Esophagus muscularis mucosa (tissue), 4 donors: ENCODE measurements around the gene CACNA2D3. TPM values are rescaled to one million over a fixed set of nuclear protein-coding genes. Genes with fewer than 3 reads are reported as not detected.

Source experiments
- DNase-seq: peaks from one replicate; pipeline ENCODE4 v3.0.0-alpha.2; 2017; ENCODE audit errors: extremely low spot score
- H3K27ac ChIP-seq, 4 donors: fragments of 200-600 bp; sonication (generic); replicated peaks in 1 of 4; 1 replicate in 3 of 4; 2 replicates in 1 of 4; pipeline ENCODE4 v1.5.1; 2016 to 2019; ENCODE audit warnings: mild to moderate bottlenecking in 1 of 4
- H3K27me3 ChIP-seq, 4 donors: fragments of 200-600 bp; sonication (generic); one replicate each; pipeline versions ENCODE4 v1.5.1 to v1.6.0; 2016 to 2019
- H3K36me3 ChIP-seq, 4 donors: fragments of 200-600 bp; sonication (generic); one replicate each; pipeline ENCODE4 v1.5.1; 2016 to 2019
- H3K4me1 ChIP-seq, 4 donors: fragments of 200-600 bp; sonication (generic); one replicate each; pipeline ENCODE4 v1.5.1; 2016 to 2019
- H3K4me3 ChIP-seq, 4 donors: fragments of 200-600 bp; sonication (generic); 1 replicate in 2 of 4; 2 replicates in 2 of 4; pipeline ENCODE4 v1.5.1; 2016 to 2019; ENCODE audit warnings: mild to moderate bottlenecking in 4 of 4, moderate library complexity in 1 of 4
- H3K9me3 ChIP-seq, 4 donors: fragments of 200-600 bp; sonication (generic); 1 replicate in 3 of 4; 2 replicates in 1 of 4; pipeline ENCODE4 v1.5.1; 2016 to 2019
- EP300 ChIP-seq: sonication (generic); formaldehyde crosslinking; IDR thresholded peaks from one replicate; pipeline ENCODE4 v1.6.1; 2017; ENCODE audit warnings: antibody characterized with exemption
- POLR2A ChIP-seq: fragments of 450-650 bp; IDR thresholded peaks from one replicate; pipeline ENCODE4 v1.6.1; 2017; ENCODE audit warnings: antibody characterized with exemption, moderate library complexity, mild to moderate bottlenecking, low read depth
- POLR2AphosphoS5 ChIP-seq, 2 donors: sonication (generic); formaldehyde crosslinking; IDR thresholded peaks; one replicate each; pipeline ENCODE4 v1.6.1; 2017; ENCODE audit warnings: antibody characterized with exemption in 2 of 2
- WGBS: methylation state at CpG from one replicate; pipeline ENCODE4 v1.1.5; 2018; 5-methylcytosine and 5-hydroxymethylcytosine counted together
- intact Hi-C: fragments of 100-400 bp; cut with DNase I; formaldehyde crosslinking; loops from one replicate; pipeline ENCODE4 v1.15.1; 2023
- total RNA-seq, 4 donors: library from RNA; depleted of rRNA; stranded (reverse); fragments of >200 nt; gene quantifications; one replicate each; pipeline versions ENCODE4 v1.1.0 to v1.2.1, GENCODE V29; 2016
- TF ChIP-seq, protein P1 (sequence below), 3 experiments: fragments of 200-600 bp in 2 of 3; fragments of 450-650 bp in 1 of 3; sonication (generic) in 2 of 3; IDR thresholded peaks; one replicate each; pipeline ENCODE4 v1.5.1; 2017 to 2019; ENCODE audit warnings: antibody characterized with exemption in 3 of 3, mild to moderate bottlenecking in 2 of 3, moderate library complexity in 1 of 3

CACNA2D3 gene
- total RNA-seq, 4 donors from 2014 or later: 2.5 to 6.3 (median 3.9) TPM

DNA sequence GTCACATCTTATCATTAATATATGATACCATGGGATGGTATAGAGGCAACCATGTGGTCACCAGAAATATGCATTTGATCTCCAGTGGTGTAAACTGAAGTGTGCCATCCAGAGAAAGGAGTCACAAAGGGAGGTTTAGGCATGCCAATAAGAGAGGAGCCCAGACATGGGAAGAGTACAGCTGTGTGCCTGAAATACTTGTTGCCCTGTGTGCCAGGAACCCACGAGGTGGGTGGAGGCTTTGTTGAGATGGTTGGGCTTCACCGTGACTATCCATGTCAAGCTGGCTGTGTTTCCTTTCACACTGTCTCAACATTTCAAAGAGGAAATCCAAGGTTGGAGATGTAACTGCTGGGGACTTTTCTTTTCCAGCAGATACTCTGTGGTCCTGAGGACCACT is 43.5 kb downstream of the CACNA2D3 start:
- intact Hi-C loops: no loop called here
- no peaks in the 10 kb centered on the region for H3K9me3 ChIP-seq
- 46% methylated on average over 2 of the region's 2 CpGs for WGBS
- no peaks in the 10 kb centered on the region for H3K4me1 ChIP-seq
- H3K27me3 ChIP-seq: no peaks in the 10 kb centered on the region
- H3K36me3 ChIP-seq: no peaks in the 10 kb centered on the region
- no peak for DNase-seq
- no peak overlapping the region for H3K27ac ChIP-seq
- TF ChIP-seq EP300 (no peak), POLR2A (no peak), POLR2AphosphoS5 (IDR thresholded peaks at IDR 0.05) (no peak)
- TF ChIP-seq, protein P1, sequence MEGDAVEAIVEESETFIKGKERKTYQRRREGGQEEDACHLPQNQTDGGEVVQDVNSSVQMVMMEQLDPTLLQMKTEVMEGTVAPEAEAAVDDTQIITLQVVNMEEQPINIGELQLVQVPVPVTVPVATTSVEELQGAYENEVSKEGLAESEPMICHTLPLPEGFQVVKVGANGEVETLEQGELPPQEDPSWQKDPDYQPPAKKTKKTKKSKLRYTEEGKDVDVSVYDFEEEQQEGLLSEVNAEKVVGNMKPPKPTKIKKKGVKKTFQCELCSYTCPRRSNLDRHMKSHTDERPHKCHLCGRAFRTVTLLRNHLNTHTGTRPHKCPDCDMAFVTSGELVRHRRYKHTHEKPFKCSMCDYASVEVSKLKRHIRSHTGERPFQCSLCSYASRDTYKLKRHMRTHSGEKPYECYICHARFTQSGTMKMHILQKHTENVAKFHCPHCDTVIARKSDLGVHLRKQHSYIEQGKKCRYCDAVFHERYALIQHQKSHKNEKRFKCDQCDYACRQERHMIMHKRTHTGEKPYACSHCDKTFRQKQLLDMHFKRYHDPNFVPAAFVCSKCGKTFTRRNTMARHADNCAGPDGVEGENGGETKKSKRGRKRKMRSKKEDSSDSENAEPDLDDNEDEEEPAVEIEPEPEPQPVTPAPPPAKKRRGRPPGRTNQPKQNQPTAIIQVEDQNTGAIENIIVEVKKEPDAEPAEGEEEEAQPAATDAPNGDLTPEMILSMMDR (IDR thresholded peaks at IDR 0.05): no peak
- no peak overlapping the region for H3K4me3 ChIP-seq

DNA sequence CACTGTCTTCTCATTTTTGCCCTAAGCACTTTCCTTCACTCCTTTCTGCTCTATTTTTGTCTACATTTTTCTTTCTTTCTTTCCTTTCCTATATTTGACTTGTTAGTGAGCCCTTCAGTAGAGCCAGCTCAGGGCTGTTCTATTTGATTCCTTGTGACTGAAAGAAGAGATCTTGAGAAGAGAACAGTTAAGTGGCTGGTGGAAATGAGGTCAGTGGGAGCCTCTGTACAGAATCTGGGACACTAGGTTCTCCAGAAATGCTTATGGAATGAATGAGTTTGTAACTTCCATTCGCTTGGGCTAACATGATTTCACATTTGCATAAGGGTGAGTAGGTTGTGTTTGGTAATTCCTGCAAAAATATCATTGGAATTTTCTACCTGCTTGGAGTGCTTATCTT is 45.6 kb downstream of the CACNA2D3 start:
- intact Hi-C loops: no loop called here
- DNase-seq: no peak
- WGBS: 95% methylated on average over 1 of the region's 1 CpG

DNA sequence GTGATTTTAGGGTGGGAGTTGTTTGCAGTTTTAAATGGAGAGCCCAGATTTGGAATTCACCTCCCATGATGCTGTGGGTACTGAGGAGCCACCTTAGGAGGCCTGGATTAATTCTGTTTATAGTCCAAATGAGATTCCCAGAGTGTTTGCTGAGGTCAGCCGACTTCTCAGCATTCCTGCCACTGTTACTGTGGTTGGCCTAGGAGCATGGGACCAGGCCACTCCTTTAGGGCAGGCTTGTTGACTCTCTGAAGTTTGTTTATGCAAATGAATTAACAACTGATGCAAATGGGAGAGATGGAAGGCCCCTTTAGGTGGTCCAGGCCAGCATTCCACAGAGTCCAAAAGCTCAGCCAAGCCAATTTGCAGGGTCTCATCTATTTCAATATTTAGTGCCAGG is 46.1 kb downstream of the CACNA2D3 start:
- Histone ChIP-seq H3K9me3 (no peaks in the 10 kb centered on the region), H3K4me3 (no peak overlapping the region), H3K27me3 (no peaks in the 10 kb centered on the region), H3K4me1 (no peaks in the 10 kb centered on the region), H3K27ac (no peak overlapping the region), H3K36me3 (no peaks in the 10 kb centered on the region)
- TF ChIP-seq EP300 (no peak), POLR2AphosphoS5 (IDR thresholded peaks at IDR 0.05) (no peak), POLR2A (no peak)
- TF ChIP-seq, protein P1 (IDR thresholded peaks at IDR 0.05): no peak
- intact Hi-C loops: no loop called here
- 80% methylated on average over 1 of the region's 1 CpG for WGBS
- no peak for DNase-seq

More for the DNA sequence above, 45.6 kb downstream of the CACNA2D3 start:
- H3K4me3 ChIP-seq: no peak overlapping the region
- H3K27ac ChIP-seq: no peak overlapping the region
- no peaks in the 10 kb centered on the region for H3K9me3 ChIP-seq
- H3K36me3 ChIP-seq: no peaks in the 10 kb centered on the region
- TF ChIP-seq EP300 (no peak), POLR2AphosphoS5 (IDR thresholded peaks at IDR 0.05) (no peak), POLR2A (no peak)
- TF ChIP-seq, protein P1 (IDR thresholded peaks at IDR 0.05): no peak
- no peaks in the 10 kb centered on the region for H3K4me1 ChIP-seq
- no peaks in the 10 kb centered on the region for H3K27me3 ChIP-seq

DNA sequence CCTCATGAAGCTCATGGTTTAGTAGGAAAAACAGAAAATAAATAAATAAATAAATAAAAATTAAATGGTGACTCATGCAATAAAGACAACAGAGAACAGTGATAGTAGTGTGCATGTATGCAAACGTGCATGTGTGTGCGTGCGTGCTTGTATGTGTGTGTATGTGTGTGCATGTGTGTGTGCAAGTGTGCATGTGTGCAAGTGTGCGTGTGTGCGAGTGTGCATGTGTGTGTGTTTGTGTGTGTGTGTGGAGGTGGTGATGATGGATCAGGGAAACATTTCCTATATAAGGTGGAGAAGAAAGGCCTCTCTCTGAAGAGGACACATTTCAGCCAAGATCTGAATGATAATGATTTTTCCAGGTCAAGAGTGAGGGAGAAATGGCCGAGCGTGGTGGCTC is 47.2 kb downstream of the CACNA2D3 start:
- Histone ChIP-seq H3K4me3 (no peak overlapping the region), H3K4me1 (no peaks in the 10 kb centered on the region), H3K9me3 (no peaks in the 10 kb centered on the region), H3K27me3 (no peaks in the 10 kb centered on the region), H3K27ac (no peak overlapping the region), H3K36me3 (no peaks in the 10 kb centered on the region)
- 92% methylated on average over 7 of the region's 7 CpGs for WGBS
- intact Hi-C loops: no loop called here
- no peak for DNase-seq
- TF ChIP-seq EP300 (no peak), POLR2A (no peak), POLR2AphosphoS5 (IDR thresholded peaks at IDR 0.05) (no peak)
- TF ChIP-seq, protein P1 (IDR thresholded peaks at IDR 0.05): no peak

DNA sequence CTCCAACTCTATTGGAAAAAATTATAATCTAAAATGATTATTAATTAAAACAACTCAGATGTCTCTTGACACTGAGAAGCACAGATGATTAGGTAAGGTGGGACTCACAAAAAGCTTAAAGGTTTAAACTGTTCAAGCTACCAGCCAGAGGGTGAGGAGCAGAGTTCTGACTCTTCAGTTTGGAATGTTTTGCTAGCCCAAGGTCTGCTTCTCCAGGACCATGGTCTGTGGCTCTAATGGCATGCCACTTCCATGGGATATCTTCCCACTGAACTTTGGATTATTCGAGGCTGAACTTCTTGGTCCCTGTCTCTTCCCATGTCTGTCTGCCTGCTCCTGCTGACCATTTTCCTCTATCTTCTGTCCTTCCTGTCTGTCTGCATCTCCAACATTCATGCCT is 49.2 kb downstream of the CACNA2D3 start:
- Histone ChIP-seq H3K4me1 (no peaks in the 10 kb centered on the region), H3K9me3 (no peaks in the 10 kb centered on the region), H3K4me3 (no peak overlapping the region), H3K27me3 (no peaks in the 10 kb centered on the region), H3K27ac (no peak overlapping the region), H3K36me3 (no peaks in the 10 kb centered on the region)
- WGBS: 89% methylated on average over 1 of the region's 1 CpG
- DNase-seq: no peak
- intact Hi-C loops: no loop called here
- TF ChIP-seq POLR2A (no peak), POLR2AphosphoS5 (IDR thresholded peaks at IDR 0.05) (no peak), EP300 (no peak)
- TF ChIP-seq, protein P1 (IDR thresholded peaks at IDR 0.05): no peak
